Head of caudate nucleus (tissue), 42 donors: ENCODE results near the gene TOMM5.

ENCODE experiments used
- DNase-seq, 42 donors: peaks; one replicate each; pipeline versions ENCODE4 v3.0.0 to v3.0.0-alpha.2; 2020 to 2021; ENCODE audit warnings: mixed read lengths in 7 of 42
- intact Hi-C: fragments of 100-400 bp; cut with DNase I; formaldehyde crosslinking; loops from one replicate; pipeline ENCODE4 v1.15.0; 2022

TOMM5 gene

GRCh38 chr9:37539634-37540033 is 52.8 kb downstream of the TOMM5 start:
- DNase-seq, result no peak
- intact Hi-C loops, result no loop called here
